Colonic mucosa (tissue), 4 donors: ENCODE results near the gene ADNP. TPM values are rescaled to one million over a fixed set of nuclear protein-coding genes. Genes with fewer than 3 reads are reported as not detected.

Source experiments
- DNase-seq: peaks from one replicate; pipeline ENCODE4 v3.0.0-alpha.2; 2020
- H3K27ac ChIP-seq: fragments of 200-600 bp; one replicate; pipeline ENCODE4 v1.8.0; 2021
- H3K27me3 ChIP-seq: fragments of 200-600 bp; one replicate; pipeline ENCODE4 v1.8.0; 2021
- H3K36me3 ChIP-seq: fragments of 200-600 bp; one replicate; pipeline ENCODE4 v1.8.0; 2021
- H3K4me1 ChIP-seq: fragments of 200-600 bp; one replicate; pipeline ENCODE4 v1.8.0; 2021; ENCODE audit warnings: mild to moderate bottlenecking
- H3K4me3 ChIP-seq: fragments of 200-600 bp; one replicate; pipeline ENCODE4 v1.8.0; 2021
- H3K9ac ChIP-seq, 2 donors: one replicate each; pipeline ENCODE4 v1.7.0; 2013; ENCODE audit warnings: control low read depth in 2 of 2, low read depth in 2 of 2, low read length in 2 of 2
- H3K9me3 ChIP-seq: fragments of 200-600 bp; one replicate; pipeline ENCODE4 v1.8.0; 2021
- CTCF ChIP-seq: fragments of 200-600 bp; IDR thresholded peaks from one replicate; pipeline ENCODE4 v1.8.0; 2022; ENCODE audit warnings: antibody characterized with exemption, mild to moderate bottlenecking
- intact Hi-C: fragments of 100-400 bp; cut with DNase I; formaldehyde crosslinking; loops from one replicate; pipeline ENCODE4 v1.14.1; 2022
- total RNA-seq, 2 donors: library from RNA; stranded (reverse); fragmentation: NEBNext Ultra II Directional in 1 of 2; extraction: Animal tissue kit (Norgen Biotek cat#: 25700) in 1 of 2; gene quantifications; one replicate each; pipeline ENCODE4 v1.2.1, GENCODE V29; 2021
- donor health status: healthy.
- donor health status: DM: no; HTN: no; CAD: no.
- donor health status: DM: no; HTN: no; CAD: no.

Gene ADNP
- total RNA-seq, 2 donors from 2014 or later = 46.8 to 54.0 TPM

DNA sequence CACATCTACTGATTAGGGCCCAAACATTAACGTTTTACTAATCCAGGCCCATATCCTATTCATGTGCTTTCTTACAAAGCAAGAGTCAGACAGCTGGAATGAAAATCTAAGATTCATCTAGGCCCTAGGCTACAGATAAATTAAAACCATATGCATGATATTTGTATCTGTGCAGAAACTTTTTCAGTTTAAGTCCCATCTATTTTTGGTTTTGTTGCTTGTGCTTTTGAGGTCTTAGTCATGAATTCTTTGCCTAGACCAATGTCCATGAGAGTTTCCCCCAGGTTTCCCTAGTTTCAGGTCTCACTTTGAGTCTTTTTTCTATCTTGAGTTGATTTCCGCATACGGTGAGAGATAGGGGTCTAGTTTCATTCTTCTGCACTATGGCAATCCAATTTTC, 20.2 kb downstream of the ADNP start:
- Histone ChIP-seq H3K27me3 (no peaks in the 10 kb centered on the region), H3K4me1 (peaks cover 5% of the 10 kb centered on the region), H3K9me3 (no peaks in the 10 kb centered on the region), H3K4me3 (no peak overlapping the region), H3K9ac (no peak overlapping the region), H3K36me3 (no peaks in the 10 kb centered on the region), H3K27ac (no peak overlapping the region)
- no peak for TF ChIP-seq CTCF
- intact Hi-C loops = no loop called here
- no peak for DNase-seq

- Histone ChIP-seq H3K36me3 (no peaks in the 10 kb centered on the region), H3K4me3 (no peak overlapping the region), H3K27me3 (no peaks in the 10 kb centered on the region), H3K9me3 (no peaks in the 10 kb centered on the region), H3K4me1 (peaks cover 3% of the 10 kb centered on the region), H3K9ac (no peak overlapping the region), H3K27ac (no peak overlapping the region)
- DNase-seq = no peak
- intact Hi-C loops = no loop called here
- TF ChIP-seq CTCF = no peak
Measured at GRCh38 chr20:50909413-50909812, 21.8 kb downstream of the ADNP start.

- no peaks in the 10 kb centered on the region for H3K36me3 ChIP-seq
- H3K9ac ChIP-seq = no peak overlapping the region
- intact Hi-C loops = no loop called here
- no peak overlapping the region for H3K27ac ChIP-seq
- H3K4me3 ChIP-seq = no peak overlapping the region
- TF ChIP-seq CTCF = no peak
- no peaks in the 10 kb centered on the region for H3K9me3 ChIP-seq
- no peaks in the 10 kb centered on the region for H3K27me3 ChIP-seq
- no peaks in the 10 kb centered on the region for H3K4me1 ChIP-seq
- no peak for DNase-seq
Measured at GRCh38 chr20:50904067-50904570, 27.1 kb downstream of the ADNP start.

DNA sequence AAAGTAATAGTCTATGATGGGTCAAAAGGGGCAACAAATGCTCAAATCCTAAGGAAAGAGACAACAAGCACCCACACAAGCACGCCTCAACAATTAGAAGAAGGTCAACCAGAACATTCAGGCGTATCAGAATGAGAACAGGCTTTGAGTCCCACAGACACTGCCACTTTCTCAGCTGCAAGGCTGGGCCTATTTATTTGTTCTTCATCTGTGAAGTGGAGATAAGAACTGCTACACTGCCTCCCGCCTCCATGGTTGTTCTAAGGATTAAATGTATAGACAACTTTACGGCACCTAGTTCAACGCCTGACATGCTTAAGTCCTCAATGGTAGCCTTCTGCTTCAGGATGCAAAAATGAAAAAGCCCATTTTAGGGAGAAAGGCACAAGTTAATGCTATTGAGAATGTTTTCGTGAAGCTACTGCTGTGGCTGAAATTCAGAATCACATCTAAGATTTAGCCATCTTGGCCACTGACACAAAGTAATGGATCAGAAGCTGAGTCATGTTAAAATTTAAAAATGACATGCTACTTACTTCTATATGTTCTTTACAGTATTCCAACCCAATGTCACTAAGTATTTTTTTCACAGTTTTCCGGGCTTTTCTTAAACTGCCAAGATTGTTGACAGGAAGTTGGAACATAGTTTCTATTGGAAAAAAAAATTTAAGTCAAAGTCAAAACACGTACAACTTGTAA, 27.7 kb downstream of the ADNP start:
- no peaks in the 10 kb centered on the region for H3K36me3 ChIP-seq
- H3K27me3 ChIP-seq = no peaks in the 10 kb centered on the region
- H3K9me3 ChIP-seq = no peaks in the 10 kb centered on the region
- no peak overlapping the region for H3K27ac ChIP-seq
- intact Hi-C loops = no loop called here
- H3K4me3 ChIP-seq = no peak overlapping the region
- TF ChIP-seq CTCF = no peak
- H3K9ac ChIP-seq = no peak overlapping the region
- no peaks in the 10 kb centered on the region for H3K4me1 ChIP-seq
- DNase-seq = no peak

DNA sequence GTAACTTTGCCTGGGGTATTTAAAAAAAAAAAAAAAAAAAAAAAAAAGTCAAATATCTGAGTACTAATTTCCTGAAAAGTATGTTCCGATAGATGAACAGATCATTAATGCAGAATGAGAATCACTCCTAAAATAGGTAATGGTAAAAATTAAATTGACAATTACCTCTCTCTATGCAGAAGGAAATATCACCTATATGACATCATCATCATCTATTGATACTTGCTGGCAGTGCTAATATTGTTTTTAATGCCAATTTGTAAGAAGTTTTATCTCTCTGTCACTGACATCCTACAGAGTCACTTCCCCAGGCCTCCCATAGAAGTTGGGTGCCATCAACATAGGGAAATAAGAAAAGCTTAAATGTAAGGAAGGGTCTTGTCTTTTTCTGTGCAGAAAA, 29.9 kb downstream of the ADNP start:
- TF ChIP-seq CTCF = no peak
- no peak for DNase-seq
- intact Hi-C loops = no loop called here
- H3K27ac ChIP-seq = no peak overlapping the region
- no peaks in the 10 kb centered on the region for H3K9me3 ChIP-seq
- no peak overlapping the region for H3K4me3 ChIP-seq
- no peaks in the 10 kb centered on the region for H3K4me1 ChIP-seq
- H3K9ac ChIP-seq = no peak overlapping the region
- H3K27me3 ChIP-seq = no peaks in the 10 kb centered on the region
- H3K36me3 ChIP-seq = no peaks in the 10 kb centered on the region
